Left ventricle myocardium superior (tissue), 1 donor: ENCODE measurements around the gene ACKR3. TPM values are rescaled to one million over a fixed set of nuclear protein-coding genes. Genes with fewer than 3 reads are reported as not detected.

Experiments used
- ATAC-seq: fragments of 200-7000 bp; cut with Tn5 transposase; one replicate; pipeline ENCODE4 v1.9.1; 2020; ENCODE audit warnings: mild to moderate bottlenecking, moderate library complexity
- DNase-seq: peaks from one replicate; pipeline ENCODE4 v3.0.0-alpha.2; 2020
- intact Hi-C: fragments of 100-400 bp; cut with micrococcal nuclease; formaldehyde crosslinking; loops from one replicate; pipeline ENCODE4 v1.11.0; 2022
- total RNA-seq: library from RNA; stranded (reverse); fragmentation: NEBNext Ultra II Directional; extraction: Animal tissue kit (Norgen Biotek cat#: 25700); gene quantifications from one replicate; pipeline ENCODE4 v1.2.1, GENCODE V29; 2021
- donor health status: DM: no; HTN: yes; CAD: no; lungs with severe emphysema.

ACKR3 gene
- total RNA-seq, 1 donor from 2014 or later = 25.4 TPM

DNA sequence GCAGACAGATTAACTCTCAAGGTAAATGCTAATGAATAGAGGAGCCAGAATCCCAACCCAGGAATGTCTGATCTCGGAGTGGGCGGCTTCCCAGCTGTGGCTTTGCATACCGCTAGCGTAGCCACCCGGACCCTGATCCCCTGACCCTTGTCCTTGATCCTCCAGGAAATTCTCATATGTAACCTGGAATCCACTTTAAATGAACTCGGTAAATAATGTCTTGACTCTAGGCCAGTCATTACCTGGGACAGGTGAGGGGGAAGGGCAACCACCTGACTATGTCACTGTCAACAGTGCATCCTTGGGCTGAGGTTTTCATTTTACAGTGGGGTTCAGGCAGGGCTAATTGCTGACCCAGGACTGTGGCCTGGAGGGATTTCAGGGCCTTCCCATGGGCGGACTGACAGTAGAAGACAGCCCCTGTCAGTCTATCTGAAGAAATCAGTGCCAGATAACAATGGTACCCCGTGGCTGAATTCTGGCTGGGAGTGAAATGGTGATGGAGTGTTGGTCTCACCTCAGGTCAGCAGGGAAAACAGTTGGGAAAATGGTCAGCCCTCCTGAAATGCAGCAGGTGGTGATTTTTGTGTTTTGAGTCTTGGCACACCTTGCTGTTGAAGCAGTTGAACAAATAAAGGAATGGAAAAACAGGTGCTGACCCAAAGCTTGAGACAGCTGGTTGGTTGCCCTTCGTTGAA lies 9.6 kb downstream of the ACKR3 start:
- ATAC-seq (no peak), DNase-seq (no peak)
- intact Hi-C loops = loop anchor here (10.0 kb wide), 2 partner anchors 96 to 156 kb away; no protein-coding TSS in a partner anchor

DNA sequence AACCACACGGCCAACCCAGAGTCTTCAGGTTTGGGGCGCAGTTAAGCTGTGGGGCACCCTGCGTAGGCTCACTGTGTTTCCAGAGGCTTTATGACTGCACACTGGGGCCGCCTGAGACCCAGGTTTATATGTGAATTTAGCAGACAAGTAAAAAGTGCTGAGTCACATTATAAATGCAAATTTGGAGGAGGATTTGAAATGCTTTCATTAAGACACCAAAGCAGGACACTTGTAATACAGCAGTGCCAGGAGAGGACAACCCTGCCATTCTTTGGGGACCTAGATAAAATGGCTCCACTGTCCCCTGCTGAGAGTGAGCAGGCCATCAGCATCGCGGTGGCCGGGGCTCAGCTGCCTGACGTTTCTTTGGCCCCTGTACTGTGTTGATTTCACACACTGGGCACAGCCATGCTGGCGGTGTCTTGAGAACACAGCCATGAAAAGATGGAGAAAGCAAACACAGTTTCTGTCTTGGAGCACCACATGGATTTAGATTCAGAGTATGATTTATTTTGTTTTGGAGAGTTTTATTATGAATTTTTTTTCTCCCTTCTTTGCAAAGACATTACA lies 10.2 kb downstream of the ACKR3 start:
- intact Hi-C loops = loop anchor here (10.0 kb wide), 2 partner anchors 95 to 155 kb away; no protein-coding TSS in a partner anchor
- ATAC-seq (peak; percentile 50), DNase-seq (no peak)

DNA sequence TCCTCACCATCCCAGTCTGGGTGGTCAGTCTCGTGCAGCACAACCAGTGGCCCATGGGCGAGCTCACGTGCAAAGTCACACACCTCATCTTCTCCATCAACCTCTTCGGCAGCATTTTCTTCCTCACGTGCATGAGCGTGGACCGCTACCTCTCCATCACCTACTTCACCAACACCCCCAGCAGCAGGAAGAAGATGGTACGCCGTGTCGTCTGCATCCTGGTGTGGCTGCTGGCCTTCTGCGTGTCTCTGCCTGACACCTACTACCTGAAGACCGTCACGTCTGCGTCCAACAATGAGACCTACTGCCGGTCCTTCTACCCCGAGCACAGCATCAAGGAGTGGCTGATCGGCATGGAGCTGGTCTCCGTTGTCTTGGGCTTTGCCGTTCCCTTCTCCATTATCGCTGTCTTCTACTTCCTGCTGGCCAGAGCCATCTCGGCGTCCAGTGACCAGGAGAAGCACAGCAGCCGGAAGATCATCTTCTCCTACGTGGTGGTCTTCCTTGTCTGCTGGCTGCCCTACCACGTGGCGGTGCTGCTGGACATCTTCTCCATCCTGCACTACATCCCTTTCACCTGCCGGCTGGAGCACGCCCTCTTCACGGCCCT lies 11.2 kb downstream of the ACKR3 start:
- ATAC-seq (no peak), DNase-seq (no peak)

DNA sequence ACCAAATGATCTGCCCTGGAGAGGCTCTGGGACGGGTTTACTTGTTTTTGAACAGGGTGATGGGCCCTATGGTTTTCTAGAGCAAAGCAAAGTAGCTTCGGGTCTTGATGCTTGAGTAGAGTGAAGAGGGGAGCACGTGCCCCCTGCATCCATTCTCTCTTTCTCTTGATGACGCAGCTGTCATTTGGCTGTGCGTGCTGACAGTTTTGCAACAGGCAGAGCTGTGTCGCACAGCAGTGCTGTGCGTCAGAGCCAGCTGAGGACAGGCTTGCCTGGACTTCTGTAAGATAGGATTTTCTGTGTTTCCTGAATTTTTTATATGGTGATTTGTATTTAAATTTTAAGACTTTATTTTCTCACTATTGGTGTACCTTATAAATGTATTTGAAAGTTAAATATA lies 11.9 kb downstream of the ACKR3 start:
- ATAC-seq (no peak), DNase-seq (no peak)
- intact Hi-C loops = no loop called here

More for the DNA sequence above, 11.2 kb downstream of the ACKR3 start:
- intact Hi-C loops = no loop called here

DNA sequence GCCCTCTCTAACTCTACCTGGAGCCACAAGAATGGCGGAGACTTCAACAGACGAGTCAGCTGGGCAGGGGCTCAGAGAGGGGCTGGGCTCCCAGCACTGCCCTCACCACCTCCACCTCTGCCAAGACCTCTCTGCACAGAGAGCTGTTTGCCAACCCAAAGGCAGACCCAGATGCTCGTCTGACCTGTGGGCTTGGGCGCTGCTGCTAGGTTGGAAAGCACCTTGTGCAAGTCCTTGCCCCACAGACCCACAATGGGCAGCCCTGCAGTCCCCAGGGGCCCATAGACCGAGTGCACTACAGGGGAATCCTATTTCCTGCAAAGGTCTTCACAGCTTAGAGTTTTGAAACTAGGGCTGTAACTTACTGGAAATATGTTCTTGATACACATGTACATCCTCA lies 13.3 kb downstream of the ACKR3 start:
- DNase-seq = no peak
- intact Hi-C loops = no loop called here
- no peak for ATAC-seq

DNA sequence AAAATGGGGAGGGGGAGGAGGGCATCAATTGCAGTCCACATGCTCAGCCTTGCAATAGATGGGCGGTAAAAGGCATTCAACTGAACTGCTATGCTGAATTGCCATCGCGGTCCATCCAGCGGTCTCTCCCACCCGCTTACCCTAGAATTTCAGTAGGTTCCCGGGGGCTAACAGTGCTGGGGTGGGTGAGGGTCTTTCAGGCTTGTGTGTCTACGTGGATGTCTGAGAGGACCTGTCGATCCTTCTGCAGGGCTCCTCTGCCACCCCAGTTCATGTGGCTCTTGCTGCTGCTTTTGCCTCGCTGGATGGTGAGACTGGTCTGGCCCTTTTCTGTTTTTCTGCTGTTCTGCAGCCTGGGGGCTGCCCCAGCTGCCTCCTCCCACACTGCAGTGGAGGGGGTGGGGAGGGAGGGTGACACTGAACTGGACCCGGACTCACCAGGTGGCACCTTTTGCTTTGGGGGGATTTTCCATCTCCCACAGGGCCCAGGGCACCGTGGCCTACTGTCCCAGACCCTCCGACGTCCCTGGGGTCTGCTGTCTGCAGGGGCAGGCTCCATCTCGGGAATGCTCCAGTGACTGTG lies 14.1 kb downstream of the ACKR3 start:
- no peak for DNase-seq
- intact Hi-C loops = no loop called here
- no peak for ATAC-seq

DNA sequence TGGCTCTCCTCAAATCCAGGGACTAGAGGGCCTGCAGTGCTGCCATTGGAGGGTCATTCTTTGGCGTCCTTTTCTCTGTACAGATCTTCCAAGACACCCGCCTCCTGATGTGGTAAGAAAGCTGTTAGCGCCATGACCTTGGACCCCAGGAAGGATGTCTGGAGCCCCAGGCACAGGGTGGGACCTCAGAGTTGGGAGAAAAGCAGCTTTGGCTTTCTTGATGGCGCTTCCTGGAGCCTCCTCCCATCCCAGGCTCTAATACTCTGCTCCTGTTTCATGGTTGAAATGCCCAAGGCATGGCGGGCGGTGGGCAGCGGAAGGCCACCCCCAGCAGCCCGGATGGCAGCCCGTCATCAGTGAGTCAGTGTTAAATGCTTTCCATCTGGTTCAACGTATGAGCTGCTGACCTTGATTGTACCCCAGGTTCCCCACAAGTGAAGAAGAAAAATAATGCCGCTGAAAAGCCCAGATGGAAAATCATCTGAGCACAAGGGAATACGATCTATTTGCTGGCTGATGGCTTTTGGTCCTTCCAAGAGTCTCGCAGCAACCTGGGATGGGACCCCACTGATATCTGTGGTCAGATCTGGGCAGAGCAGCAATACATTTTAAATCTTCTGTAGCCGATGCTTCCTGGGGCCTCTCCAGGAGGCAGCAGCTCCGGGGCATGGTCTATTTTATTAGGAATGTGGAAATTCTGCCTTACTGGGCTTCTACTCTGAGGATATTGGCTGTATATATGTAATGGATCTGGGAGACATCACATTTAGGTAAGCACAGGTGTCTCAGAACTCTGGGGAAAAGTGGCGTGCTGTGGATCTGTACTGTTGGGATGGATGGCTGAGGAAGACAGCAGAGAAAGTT lies 15.1 kb downstream of the ACKR3 start:
- DNase-seq = no peak
- intact Hi-C loops = no loop called here
- peak; percentile 29 for ATAC-seq

DNA sequence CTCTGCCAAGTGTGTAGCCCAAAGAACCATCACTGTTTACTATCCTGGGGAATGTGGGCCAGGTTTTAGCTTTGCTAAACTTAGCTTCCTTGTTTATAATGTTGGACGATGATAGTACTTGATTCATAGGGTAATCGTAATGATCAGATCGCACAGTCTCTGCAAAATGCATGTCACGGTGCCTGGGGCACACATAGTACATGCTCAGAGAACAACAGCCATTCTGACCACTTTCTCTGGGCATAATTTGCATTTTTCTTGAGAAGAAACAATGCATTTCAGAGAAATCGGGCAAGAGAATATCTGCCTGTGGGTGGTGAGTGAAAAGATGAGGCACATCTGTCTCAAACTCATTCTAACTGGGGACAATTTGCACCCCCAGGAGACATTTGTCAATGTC lies 16.3 kb downstream of the ACKR3 start:
- ATAC-seq = no peak
- intact Hi-C loops = no loop called here
- DNase-seq = no peak

DNA sequence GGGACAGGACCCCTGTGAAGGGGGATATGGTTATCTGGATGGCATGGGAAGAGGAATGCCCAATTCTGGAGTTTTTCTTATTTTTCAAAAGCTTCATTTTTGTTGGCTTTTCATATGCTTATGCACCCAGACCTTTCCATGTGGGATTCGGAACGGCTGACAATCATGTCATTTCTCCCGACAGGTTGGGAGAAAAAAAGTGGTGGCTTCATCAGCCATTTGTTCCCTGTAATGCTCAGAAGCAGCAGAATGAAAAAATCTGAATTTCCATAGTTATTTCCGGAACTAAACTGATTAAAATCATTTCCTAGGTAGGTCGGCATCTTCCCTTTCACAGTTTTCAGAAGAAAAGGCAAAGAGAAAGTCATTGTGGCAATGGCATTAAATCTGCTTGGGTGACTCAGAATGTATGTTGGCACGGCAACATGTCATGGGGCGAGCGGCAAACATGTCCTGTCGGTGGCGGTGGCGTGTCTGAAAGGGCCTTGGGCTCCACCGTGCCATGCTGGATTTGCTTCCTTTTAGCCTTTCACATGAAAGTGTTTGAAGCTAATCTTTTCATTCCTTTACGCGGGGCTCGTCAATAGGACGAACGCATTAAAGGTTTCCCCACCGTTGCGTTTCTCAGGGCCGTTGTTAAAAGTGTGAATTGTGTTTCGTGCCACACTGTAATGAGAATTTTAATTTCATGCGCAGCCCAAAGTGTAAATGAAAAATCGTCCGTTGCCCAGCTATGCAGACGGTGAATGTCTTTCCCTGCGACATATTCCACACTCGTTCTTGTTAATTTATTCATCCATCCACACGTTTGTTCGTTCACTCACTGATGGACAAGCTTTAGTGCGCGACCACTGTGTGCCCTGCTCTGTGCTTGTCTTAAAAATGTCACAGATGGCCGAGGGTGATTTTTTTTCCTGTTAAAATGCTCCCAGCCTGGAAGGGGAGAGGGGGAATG lies 18.5 kb downstream of the ACKR3 start:
- DNase-seq (no peak), ATAC-seq (no peak)
- intact Hi-C loops = no loop called here

DNA sequence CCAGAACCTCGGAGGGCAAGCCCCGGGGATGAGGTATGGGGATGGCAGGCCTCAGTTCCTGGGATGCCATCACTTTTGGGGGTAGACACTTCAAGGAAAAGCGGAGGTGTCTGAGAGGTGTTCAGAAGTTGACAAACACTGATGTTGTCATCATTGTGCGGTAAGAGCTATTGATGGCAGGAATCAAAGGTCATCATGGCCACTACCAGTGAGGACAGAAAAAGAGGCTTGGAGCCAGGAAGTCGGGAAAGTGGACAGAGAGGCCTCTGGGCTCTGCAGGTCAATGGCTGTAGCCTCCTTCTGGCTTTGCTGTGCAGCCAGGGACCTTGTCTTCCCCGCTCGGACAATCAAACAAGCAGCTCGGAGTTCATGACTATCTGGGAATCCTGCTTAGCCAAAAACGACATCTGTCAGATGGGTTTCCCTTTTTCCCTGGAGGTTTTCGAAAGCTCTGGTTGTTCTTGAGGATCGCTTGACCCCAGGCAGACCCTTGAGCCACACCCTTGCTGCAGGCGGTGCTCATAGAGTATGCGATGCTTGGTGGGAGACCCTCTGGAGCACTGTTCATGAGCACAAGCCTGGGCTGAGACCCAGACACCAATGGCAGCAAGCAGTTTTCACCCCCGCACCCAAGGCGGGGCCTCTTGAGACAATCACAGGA lies 19.4 kb downstream of the ACKR3 start:
- ATAC-seq (no peak), DNase-seq (no peak)
- intact Hi-C loops = no loop called here

DNA sequence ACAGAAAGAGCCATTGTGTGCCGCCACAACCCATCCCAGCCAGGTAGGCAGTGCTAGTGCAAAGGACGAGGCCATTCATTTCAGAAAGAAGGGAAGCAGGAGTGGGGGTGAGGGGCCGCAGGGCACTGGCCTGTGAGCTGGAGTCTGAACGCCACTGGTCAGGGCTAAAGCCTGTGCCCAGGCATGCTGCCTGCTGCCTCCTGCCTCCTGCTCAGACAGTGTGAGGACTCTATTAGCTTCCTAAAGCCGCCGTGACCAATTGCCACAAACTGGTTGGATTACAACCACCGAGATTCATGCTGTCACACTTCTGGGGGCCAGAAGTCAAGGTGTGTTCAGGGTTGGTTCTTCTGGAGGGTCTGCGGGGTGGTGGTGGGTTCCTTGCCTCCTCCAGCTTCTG lies 21.2 kb downstream of the ACKR3 start:
- intact Hi-C loops = no loop called here
- ATAC-seq (no peak), DNase-seq (no peak)

DNA sequence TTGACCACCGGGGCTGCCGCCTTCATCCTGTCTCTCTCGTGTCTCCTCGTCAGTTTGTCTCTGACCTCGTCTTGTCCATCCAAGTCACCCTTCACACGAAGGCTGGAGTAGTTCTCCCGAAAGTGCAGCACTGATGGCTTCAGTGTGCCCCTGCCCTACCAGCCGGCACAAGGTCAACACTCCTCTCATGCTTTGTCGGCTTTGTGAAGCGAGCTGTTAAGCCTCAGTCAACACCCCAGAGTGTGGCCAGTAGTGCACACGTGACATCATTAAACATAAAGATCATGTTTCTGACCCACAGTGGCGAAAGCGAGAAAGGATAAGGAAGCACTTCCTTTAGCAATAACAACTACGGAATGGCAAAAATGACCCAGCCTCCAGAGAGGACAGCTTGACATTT lies 23.2 kb downstream of the ACKR3 start:
- ATAC-seq = peak; percentile 91
- intact Hi-C loops = no loop called here
- peak; percentile 56 for DNase-seq

DNA sequence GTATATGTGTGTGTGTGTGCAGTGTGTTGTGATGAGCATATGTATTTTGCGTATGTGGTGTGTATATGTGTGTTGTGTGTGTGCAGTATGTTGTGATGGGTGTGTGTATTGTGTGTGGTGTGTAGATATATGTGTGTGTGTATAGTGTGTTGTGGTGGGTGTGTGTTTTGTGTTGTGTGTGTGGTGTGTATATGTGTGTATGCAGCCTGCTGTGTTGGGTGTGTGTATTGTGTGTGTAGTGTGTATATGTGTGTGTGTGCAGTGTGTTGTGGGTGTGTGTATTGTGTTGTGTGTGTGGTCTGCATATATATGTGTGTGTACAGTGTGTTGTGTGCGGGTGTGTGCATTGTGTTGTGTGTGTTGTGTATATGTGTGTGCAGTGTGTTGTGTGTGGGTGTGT lies 23.9 kb downstream of the ACKR3 start:
- DNase-seq (no peak), ATAC-seq (no peak)
- intact Hi-C loops = no loop called here

DNA sequence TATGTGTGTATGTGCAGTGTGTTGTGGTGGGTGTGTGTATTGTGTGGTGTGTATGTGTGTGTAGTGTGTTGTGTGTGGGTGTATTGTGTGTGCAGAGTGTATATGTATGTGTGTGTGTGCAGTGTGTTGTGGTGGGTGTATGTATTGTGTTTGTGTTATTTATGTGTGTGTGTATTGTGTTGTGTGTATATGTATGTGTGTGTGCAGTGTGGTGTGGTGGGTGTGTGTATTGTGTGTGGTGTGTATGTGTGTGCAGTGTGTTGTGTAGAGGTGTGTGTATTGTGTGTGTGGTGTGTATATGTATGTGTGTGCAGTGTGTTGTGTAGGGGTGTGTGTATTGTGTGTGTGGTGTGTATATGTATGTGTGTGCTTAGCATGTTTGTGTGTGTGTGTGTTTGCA lies 24.3 kb downstream of the ACKR3 start:
- intact Hi-C loops = no loop called here
- no peak for ATAC-seq
- DNase-seq = no peak

DNA sequence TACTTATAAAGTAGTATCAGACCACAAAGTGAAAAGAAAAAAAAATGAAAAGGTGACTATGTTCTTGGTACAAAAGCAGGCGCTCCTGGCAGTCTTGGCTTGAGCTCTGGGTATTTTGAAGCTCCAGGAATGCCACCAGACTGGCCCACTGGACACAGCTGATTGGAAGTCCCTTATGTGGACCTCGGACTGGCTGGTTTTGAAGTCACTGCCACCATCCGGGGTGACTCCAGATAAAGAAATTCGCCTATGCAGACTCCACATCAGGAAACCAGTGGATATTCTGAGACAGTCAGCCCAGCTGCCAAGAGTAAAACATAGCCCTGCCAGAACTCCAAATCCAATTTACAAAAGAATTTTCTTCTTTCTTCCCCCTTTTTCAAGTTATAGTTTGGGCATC lies 28.0 kb downstream of the ACKR3 start:
- ATAC-seq = peak; percentile 46
- intact Hi-C loops = no loop called here
- DNase-seq = no peak

DNA sequence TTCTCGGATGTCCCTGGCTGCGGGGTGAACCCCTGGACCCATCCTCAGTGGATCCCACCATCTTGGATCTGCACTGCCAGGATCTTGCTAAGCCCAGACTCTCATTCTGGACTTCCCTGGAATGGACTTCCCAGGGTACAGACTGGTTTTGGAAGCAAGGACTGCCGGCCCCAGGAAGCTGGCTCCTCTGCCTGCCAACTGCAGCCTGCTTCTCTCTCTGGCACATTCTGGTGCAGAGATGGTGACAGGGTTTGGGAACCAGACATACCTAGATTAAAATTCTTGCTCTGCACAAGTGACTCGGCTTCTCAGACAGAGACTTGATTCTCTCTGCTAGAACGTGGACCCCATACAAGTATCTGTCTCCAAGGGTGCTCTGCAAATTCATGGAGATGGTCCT lies 29.4 kb downstream of the ACKR3 start:
- intact Hi-C loops = no loop called here
- ATAC-seq = peak; percentile 80
- no peak for DNase-seq

DNA sequence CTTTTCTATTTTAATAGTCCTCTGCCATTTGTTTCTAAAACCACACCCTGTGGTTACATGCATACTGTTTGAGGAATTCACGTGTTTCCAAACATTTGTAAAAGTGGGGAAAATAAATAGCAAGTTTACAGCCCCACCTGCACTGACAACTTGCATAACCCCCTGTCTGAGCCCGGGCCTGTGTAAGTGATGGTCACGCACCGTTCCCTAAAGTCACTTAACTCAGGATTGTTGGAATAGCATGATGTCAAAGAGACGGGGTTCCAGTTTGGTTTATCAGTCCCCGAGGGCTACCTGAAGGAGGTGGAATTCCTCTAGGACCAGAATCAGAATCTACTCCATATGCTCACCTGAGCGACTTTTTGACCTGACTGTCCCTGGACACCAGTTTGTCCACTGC lies 30.5 kb downstream of the ACKR3 start:
- ATAC-seq = no peak

DNA sequence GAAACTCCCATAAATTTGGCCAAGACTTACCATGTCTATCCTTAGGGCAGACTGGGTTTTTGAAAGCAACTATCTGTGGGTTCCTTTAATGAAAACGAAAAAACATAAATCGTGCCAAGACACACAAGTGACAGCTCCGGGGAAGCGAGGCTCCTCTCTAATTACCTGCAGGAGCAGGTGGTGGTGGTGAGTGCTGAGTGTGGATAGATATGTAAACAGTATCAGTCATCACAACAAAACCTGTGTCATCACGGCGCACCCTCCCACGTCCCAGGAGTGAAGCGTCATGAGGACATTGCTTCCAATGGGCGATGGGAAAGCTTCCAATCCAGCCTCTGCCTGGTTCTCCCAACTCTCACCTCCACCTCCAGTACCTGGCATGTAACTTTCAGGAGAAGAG lies 31.3 kb downstream of the ACKR3 start:
- no peak for ATAC-seq

More for the DNA sequence above, 30.5 kb downstream of the ACKR3 start:
- DNase-seq = no peak
- intact Hi-C loops = no loop called here

More for the DNA sequence above, 31.3 kb downstream of the ACKR3 start:
- no peak for DNase-seq
- intact Hi-C loops = no loop called here
